ENCODE measurements around the gene CYTH3.

GRCh38 chr7:6293202-6293601, 20.8 kb upstream of the CYTH3 start:
- TF ChIP-seq CTCF (IDR thresholded peaks at IDR 0.05; ENCODE audit: insufficient read depth, low read length) (no peak), POLR2AphosphoS5 (IDR thresholded peaks at IDR 0.05; ENCODE audit: low read depth) (no peak), REST (IDR thresholded peaks at IDR 0.05; ENCODE audit: insufficient replicate concordance, low read depth) (no peak), GABPA (IDR thresholded peaks at IDR 0.05; ENCODE audit: low read depth) (no peak)

All from HL-60 (cell line).